HFFc6 (cell line): ENCODE results near the gene LY86. TPM values are rescaled to one million over a fixed set of nuclear protein-coding genes. Genes with fewer than 3 reads are reported as not detected.

Source experiments
- DNase-seq: peaks from one replicate; pipeline ENCODE4 v3.0.0-alpha.2; 2018
- H3K27ac Mint-ChIP-seq: 2 replicates; pipeline ENCODE4 v1.8.0; 2020; ENCODE audit warnings: mild to moderate bottlenecking, mixed read lengths
- H3K27me3 Mint-ChIP-seq: 2 replicates; pipeline ENCODE4 v1.8.0; 2021; ENCODE audit warnings: mild to moderate bottlenecking, moderate library complexity, mixed read lengths; ENCODE audit not compliant: insufficient read depth
- H3K36me3 Mint-ChIP-seq: 2 replicates; pipeline ENCODE4 v1.8.0; 2021; ENCODE audit warnings: low read depth, mixed read lengths
- H3K4me1 Mint-ChIP-seq: 2 replicates; pipeline ENCODE4 v1.8.0; 2020; ENCODE audit warnings: low read depth, mixed read lengths
- H3K4me3 Mint-ChIP-seq: 2 replicates; pipeline ENCODE4 v1.8.0; 2020; ENCODE audit warnings: mild to moderate bottlenecking, moderate library complexity, mixed read lengths
- H3K9me3 Mint-ChIP-seq: 2 replicates; pipeline ENCODE4 v1.8.0; 2020; ENCODE audit warnings: mild to moderate bottlenecking, mixed read lengths
- CTCF ChIP-seq: fragments of 200-600 bp; sonication (generic); IDR thresholded peaks from 2 replicates; pipeline ENCODE4 v1.5.0; 2021; ENCODE audit warnings: antibody characterized with exemption, mild to moderate bottlenecking
- long read RNA-seq: library from polyadenylated mRNA; unstranded; transcript quantifications from one replicate; pipeline ENCODE4 v2.0.0, GENCODE V29; 2019
- total RNA-seq, 6 experiments: library from RNA; stranded (reverse); fragmentation: NEBNext Ultra II Directional; extraction: Animal tissue kit (Norgen Biotek cat#: 25700); gene quantifications; 2 replicates in 1 of 6; 3 replicates in 5 of 6; pipeline ENCODE4 v1.2.3, GENCODE V29; 2021

Gene LY86
- not detected for total RNA-seq
- long read RNA-seq: 0 reads

GRCh38 chr6:6588064-6588923 lies at the start of gene LY86:
Gene LY86 (plus strand): TSS chr6:6588720. CDS start chr6:6588735, 15 bp downstream.
- H3K36me3 Mint-ChIP-seq: no peaks in the 10 kb centered on the region
- TF ChIP-seq CTCF: no peak
- no peaks in the 10 kb centered on the region for H3K4me1 Mint-ChIP-seq
- H3K9me3 Mint-ChIP-seq: peaks cover 54% of the 10 kb centered on the region
- H3K27me3 Mint-ChIP-seq: no peaks in the 10 kb centered on the region
- H3K4me3 Mint-ChIP-seq: no peak within 1 kb of the TSS
- no peak within 1 kb of the TSS for H3K27ac Mint-ChIP-seq
- DNase-seq: no peak

GRCh38 chr6:6539036-6539435 lies 49.5 kb upstream of the LY86 start:
- Mint-ChIP-seq H3K4me3 (no peak overlapping the region), H3K27ac (no peak overlapping the region), H3K36me3 (no peaks in the 10 kb centered on the region), H3K27me3 (peaks cover 5% of the 10 kb centered on the region; the same call in 1 of the 2 replicates), H3K4me1 (no peaks in the 10 kb centered on the region), H3K9me3 (peaks cover 25% of the 10 kb centered on the region)
- no peak for TF ChIP-seq CTCF
- DNase-seq: no peak

GRCh38 chr6:6542357-6542756 lies 46.2 kb upstream of the LY86 start:
- Mint-ChIP-seq H3K27me3 (peaks cover 5% of the 10 kb centered on the region; the same call in 1 of the 2 replicates), H3K4me3 (no peak overlapping the region), H3K36me3 (no peaks in the 10 kb centered on the region), H3K9me3 (peaks cover 14% of the 10 kb centered on the region), H3K27ac (no peak overlapping the region), H3K4me1 (no peaks in the 10 kb centered on the region)
- DNase-seq: no peak
- TF ChIP-seq CTCF: no peak

GRCh38 chr6:6543181-6543879 lies 45.2 kb upstream of the LY86 start:
- Mint-ChIP-seq H3K27me3 (peaks cover 5% of the 10 kb centered on the region; the same call in 1 of the 2 replicates), H3K4me3 (no peak overlapping the region), H3K27ac (no peak overlapping the region), H3K36me3 (no peaks in the 10 kb centered on the region), H3K9me3 (peaks cover 14% of the 10 kb centered on the region), H3K4me1 (no peaks in the 10 kb centered on the region)
- no peak for TF ChIP-seq CTCF
- no peak for DNase-seq

- no peaks in the 10 kb centered on the region for H3K4me1 Mint-ChIP-seq
- no peaks in the 10 kb centered on the region for H3K36me3 Mint-ChIP-seq
- peaks cover 14% of the 10 kb centered on the region for H3K9me3 Mint-ChIP-seq
- TF ChIP-seq CTCF: no peak
- no peak overlapping the region for H3K4me3 Mint-ChIP-seq
- H3K27me3 Mint-ChIP-seq: peaks cover 2% of the 10 kb centered on the region; the same call in 1 of the 2 replicates
- no peak overlapping the region for H3K27ac Mint-ChIP-seq
- no peak for DNase-seq
These were observed 42.8 kb upstream of the LY86 start for GRCh38 chr6:6545616-6546317.
